GM19467 (cell line): Measurements from ENCODE around the gene IL1RN.

Source experiments
- ATAC-seq: cut with Tn5 transposase; IDR thresholded peaks from one replicate; pipeline ENCODE4 v1.9.1; 2021; ENCODE audit warnings: mild to moderate bottlenecking, moderate library complexity; ENCODE audit not compliant: unreplicated experiment

Gene IL1RN

DNA sequence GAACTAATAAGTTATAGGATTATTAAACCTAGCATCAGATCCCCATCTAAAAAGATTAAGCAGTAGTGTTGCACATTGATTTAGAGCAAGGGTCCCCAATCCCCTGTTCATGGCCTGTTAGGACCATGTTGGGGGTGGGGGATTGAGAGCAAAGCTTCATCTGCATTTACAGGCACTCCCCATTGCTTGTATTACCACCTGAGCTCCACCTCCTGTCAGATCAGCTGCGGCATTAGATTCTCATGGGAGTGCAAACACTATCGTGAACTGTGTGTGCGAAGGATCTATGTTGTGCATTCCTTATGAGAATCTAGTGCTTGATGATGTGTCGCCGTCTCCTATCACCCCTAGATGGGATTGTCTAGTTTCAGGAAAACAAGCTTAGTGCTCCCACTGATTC, 27.9 kb downstream of the IL1RN start:
- no peak for ATAC-seq

DNA sequence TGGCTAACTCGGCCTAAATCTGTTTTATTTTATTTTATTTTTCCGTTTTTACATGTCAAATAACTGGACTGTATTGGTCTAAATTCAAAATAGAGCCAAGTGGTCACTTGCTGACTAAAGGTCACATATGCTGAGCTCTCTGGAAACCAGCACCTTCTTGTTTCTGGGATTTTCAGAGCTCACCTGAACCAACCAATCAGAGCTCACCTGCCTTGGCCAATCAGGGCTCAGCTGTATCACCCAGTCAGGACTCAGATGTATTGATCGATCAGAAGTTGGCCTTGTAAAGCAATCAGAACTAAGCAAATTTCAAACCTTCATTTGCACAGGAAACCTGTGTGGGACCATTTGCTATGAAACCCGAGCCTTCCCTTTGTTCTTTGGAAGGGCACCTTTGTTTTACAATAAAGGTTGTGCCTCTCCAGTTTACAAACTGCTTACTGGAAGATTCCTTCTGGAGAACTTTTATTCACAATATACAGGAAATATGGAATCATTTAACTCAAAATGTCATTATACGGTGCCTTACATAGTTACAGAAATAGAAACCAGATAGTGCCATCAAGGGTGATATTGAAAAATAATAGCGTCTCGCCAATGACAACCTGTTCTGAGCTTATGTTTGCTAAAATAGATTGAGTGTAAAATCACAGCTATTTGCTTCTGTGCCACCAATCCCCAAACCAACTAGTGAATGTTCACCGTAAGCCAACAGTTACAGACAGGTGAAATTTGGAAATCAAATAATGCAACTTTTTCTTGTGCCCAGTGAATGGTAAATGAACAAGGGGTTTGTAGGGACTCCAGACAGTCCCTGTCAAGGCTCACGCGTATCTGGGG, 29.1 kb downstream of the IL1RN start:
- no peak for ATAC-seq

DNA sequence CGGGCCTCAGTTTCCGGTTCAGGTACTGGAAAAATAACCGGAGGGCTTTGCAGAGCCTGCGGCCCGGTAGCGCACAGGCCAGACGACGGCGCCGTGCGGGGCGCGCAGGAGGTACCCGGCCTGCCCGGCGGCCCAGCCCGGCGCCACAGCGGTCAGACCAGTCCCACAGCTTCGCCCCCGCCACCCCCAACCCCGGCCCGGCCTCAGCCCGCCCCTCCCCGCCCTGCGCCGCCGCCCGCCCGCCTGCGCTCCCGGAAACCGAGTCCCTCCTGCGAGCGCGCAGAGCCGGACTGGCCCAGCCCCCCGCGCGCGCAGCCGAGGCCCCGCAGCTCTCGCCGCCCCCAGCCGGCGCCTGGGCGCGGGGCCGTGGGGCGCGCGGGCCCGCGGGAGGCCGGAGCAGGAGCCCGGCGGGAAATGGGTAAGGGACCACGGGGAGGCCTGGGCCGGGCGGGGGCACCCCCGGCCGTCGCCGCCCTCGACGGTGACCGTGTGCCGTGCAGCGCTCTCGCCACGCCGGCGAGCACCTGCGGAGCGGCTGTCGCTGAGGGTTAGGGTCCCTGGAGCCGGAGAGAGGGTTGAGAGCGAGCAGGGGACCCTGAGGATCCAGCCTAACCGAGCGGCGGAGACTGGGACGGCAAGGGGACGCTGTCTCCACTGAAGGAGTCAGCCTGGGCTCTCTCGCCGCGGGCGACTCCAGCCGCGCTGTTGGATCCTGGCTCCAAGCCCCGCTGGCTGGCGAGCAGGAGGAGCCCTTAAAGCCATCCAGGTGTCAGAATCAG, 29.9 kb downstream of the IL1RN start:
- no peak for ATAC-seq

DNA sequence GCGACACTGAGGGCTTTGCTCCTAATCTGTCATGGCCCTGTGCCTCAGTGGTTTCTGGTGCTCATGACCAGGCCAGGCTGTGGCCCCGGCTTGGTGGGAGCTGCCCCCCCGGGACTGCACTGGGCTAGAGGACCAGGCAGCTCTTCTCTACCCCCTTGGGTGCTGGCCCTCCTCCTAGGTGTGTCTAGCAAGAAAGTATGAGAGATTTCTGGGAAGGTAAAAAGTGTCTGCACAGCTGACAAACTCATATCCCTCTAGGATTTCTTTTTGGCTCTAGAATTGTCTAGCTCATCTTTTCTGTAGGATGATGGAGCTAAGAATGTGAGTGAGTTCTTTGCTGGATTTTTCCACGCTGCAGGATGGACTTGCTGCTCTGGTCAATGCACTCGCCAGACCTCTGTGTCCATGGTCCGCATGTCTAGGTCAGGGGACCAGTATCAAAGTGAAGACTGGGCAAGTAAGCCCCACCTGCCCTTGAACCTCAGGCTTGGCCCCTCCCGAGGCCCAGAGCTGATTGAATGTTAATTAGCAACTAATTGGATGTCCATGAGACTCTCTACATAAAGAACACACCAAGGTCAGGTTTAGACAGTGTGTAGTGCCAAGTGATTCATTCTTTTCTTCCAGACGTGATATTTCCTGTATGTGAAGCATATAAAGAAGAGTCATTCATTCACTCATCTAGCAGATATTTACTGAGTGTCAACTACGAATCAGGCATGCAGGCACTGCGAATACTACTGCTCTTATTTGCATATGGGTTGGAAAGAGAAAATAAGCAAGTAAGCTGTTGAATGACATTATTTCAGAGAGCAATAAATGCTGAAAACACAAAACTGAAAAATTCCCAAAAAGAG, 30.7 kb downstream of the IL1RN start:
- no peak for ATAC-seq

DNA sequence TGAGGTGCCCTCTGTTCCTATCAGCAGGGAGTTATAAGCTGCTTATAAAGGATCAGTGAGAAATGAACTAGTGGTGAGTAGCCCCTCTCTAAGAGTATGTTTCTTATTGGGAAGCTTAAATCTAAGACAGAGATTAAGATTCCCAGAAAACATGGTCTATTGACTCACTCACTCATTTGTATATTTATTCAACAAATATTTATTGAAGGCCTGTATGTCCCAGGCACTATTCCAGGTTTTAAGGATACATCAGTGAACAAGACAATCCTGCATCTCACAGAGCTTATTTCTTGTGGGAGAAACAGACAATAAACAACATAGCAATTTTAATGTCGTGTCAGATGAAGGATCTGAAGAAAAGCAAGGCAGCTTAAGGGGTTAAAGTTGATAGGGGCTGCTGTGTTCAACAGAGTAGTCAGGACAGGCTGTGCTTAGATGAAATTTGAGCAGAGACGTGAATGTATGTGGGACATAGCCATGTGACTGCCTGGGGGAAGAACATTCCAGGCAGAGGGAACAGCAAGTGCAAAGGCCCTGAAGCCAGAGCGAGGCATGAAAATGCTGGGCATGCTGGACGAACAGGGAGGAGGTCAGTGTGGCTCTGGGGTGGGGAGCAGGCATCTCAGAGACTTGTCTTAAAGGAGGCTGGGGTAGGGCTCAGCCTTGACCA, 31.6 kb downstream of the IL1RN start:
- ATAC-seq: no peak

DNA sequence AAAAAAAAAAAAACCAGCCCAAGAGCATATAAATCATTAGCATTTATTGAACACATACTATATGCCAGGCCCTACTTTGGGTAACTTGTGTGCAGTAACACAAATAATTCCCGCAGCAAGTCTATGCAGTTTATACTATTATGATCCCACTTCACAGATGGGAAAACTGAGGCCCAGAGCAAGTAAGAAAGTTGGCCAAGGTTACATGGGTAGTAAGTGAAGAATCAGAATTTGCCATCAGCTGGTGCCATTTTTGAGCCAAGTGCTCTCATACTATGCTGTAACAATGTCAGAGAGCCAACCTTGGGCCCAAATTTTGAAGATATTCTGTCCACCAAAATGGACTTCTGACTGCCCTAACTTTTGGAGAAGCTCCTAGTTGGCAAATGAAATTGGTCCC, 32.9 kb downstream of the IL1RN start:
- ATAC-seq: no peak

DNA sequence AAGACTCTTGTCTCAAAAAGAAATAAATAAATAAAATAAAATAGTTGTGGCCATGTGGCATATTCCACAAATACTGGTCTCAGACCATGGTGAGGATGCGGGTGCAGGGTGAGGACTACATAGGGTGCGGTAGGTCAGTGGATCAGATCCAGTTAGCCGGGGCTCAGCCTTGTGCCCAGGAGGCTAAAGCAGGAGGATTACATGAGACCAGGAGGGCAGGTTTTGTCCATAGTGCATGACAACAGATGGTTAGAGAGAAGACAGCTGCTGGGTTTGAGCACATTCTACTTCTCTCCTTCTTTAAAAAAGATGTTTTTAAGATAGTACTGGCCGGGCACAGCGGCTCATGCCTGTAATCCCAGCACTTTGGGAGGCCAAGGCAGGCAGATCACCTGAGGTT, 33.6 kb downstream of the IL1RN start:
- no peak for ATAC-seq

DNA sequence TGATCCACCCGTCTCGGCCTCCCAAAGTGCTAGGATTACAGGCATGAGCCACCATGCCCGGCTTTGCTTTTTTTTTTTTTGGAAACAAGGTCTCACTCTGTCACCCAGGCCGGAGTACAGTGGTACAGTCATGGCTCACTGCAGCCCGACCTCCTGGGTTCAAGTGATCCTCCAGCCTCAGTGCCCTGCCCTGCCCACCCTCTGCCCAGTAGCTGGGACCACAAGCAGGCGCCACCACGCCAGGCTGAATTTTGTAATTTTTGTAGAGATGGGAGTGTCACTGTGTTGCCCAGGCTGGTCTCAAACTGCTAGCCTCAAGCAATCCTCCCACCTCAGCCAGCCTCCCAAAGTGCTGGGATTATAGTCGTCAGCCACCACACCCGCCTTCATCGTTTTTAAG, 34.8 kb downstream of the IL1RN start:
- no peak for ATAC-seq

DNA sequence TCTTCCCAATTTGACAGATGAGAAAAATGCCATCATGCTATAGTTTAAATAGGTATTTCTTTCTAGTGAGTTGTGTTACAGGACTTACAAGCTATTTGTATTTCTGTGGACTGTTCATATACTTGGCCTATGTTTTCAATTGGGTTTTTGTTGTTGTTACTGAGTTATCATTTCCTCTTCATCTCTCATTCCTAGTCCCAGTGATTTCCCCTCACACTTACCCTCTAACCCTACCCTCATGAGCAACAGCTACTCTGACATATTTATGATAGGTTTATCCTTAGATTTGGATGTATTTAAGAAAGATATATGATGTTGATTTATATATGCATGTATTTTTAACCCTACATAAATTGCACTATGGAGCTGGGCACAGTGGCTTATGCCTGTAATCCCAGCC, 35.5 kb downstream of the IL1RN start:
- ATAC-seq: no peak

DNA sequence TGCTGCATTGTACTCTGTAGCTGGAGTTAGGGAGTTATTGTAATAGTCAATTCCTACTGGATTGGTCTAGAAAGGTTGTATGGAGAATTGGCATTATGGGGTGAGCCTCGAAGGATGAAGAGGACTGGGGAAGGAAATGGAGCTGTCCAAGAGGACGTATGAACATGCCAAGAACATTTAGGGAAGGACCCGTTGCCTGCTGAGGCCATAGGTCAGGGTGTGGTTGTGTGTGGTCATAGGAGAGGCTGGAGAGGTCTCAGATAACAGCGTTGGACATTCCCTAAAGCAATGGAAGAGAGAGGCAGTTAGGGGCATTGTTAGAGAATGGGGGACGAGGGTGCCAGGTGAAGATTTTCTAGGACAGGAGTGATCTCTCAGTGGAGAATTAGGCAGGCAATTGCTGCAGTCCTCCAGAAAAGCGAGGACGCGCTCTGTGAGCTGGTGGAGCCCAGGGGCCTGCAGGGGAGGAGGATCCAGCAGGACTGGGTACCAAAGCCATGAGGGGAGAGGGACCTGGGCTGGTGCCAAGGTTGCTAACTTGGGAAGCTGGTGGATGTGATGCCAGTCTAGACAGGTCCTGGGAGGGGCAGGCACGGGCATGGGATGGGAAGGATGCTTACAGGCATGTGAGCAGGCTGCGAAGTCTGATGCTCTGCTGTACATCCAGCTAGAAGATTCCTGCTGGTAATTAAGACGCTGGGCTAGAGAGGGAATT, 37.0 kb downstream of the IL1RN start:
- ATAC-seq: no peak

DNA sequence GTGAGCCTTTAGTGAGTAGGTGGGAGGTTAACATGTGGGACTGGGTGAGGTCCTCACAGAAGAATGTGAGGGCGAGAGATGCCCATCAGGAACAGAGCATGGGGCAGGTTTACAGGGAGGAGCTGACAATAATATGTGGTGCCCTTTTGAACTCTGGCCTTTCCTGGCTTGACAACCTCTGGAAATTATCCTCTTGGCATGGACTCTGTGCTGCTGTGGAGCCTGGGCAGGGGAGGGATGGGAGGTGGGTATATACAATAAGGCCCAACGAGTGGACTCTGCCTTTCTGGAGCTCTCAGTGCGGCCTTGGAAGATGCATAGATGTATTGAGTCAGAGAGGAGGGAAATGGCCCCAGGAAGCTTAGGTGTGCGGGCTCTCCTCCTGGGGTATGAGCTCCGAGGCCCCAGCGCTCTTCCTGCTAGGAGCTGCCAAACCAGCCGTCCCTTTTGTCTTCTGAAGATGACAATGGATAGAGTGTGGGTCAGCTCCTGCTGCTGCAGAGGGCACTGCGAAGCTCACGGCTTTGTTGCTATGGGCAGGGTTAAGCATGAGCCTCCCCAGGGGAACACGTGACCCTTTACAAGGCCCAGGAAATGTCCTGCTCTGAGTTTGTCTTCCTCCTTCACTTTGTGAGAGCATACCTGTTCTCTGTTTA, 37.7 kb downstream of the IL1RN start:
- ATAC-seq: no peak

DNA sequence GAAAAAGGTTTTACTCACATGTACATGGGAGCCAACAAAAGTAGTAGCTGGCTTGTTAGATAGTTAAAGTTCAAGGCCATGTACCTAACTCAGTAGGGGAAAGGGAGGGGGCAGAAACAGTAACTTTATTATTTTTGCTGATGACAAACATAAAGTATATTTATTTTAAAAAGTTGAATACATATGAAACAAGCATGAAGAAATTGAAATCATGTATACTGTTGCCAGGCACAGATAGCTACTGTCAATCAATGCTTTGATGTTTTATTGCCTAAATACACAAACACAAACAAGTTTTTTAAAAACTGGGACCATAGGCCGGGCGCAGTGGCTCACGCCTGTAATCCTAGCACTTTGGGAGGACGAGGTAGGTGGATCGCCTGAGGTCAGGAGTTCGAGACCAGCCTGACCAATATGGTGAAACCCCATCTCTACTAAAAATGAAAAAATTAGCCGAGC, 38.8 kb downstream of the IL1RN start:
- no peak for ATAC-seq

DNA sequence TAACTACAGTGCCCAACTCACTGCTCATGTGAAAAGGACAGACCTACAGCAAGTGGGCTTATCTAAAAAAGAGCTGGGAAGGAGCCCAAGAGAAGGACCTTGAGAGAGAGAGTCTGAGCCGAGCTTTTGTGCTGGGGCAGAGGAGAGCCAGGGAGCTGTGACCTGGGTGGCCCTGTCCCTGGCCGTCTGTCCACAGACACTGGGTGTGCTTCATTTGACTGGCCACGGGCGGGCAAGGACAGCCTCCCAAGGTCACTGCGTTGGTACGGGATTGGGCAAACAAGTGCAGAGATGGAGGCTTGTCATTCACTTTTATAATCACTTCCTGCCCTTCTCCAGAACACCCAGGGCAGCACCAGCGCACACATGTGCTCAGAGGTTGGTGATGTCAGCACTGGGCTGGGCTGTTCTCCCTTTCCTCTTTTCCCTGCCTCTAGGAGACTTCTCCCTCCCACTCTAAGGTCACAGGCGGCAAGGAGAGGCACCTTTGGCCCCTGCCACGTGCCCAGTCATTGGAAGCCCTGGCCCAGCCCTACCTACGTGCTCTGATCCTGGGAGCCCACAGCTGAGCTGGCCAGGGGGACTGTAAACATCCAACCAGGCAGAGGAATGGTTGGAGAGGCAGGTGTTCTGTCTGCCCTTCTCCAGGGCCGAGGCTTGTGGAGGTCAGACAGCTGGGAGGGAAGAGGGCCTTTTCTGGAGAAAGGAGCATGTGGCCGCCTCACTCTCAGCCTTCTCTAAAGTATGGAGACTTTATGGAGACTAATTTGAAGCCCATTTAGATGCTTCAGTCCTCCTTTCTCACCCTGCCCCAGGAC, 39.9 kb downstream of the IL1RN start:
- ATAC-seq: no peak

DNA sequence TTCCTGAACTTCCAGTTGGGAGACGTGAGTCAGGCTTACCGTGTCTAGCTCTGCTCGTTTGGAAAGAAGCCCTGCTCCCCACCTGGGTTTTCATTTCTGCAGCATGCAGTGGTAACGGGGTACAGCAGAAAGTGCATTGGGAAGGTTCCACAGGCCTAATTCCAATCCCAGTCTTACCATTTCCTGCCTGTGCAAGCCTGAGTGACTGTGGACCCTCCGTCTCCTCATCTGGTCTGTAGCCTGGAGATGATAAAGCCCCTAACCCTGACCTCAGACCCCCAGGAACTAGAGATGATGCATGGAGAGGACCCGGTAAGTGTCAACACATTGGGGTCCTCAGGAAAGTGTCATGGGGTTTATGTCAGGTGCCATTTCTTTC, 40.6 kb downstream of the IL1RN start:
- ATAC-seq: no peak

DNA sequence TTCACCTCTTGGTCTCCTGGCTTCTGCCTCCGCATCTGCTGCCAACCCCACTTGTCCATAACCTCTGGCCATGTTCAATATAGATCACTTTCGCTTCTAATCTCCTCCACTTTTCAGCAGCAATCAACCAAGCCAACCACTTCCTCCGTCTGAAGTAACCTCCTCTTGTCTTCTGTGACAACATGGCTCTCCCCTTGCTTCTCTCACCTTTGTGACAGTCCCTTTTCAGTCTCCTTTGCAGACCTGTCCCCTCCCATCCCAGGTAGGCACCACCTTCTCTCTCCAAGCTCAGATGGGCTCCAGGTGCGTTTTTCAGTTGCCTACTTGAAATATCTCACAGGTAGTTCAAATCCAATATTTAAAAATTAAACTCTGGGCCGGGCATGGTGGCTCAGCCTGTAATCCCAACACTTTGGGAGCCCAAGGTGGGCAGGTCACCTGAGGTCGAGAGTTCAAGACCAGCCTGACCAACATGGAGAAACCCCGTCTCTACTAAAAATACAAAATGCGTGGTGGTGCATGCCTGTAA, 41.7 kb downstream of the IL1RN start:
- ATAC-seq: no peak

DNA sequence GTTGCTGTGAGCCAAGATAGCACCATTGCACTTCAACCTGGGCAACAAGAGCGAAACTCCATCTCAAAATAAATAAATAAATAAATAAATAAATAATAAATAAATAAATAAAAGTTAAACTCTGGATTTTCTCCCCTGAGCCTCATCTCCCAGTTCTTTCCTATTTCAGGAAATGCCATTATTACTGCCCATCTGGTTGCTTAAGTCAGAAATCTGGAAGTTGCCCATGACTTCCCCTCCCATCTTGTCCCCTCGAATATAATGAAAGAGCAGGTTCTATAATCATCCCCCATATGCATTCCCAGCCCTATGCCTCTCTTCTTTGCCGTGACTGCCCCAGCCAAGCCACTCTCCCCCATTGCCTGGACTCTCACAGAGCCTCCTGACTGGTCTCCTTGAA, 42.2 kb downstream of the IL1RN start:
- no peak for ATAC-seq

DNA sequence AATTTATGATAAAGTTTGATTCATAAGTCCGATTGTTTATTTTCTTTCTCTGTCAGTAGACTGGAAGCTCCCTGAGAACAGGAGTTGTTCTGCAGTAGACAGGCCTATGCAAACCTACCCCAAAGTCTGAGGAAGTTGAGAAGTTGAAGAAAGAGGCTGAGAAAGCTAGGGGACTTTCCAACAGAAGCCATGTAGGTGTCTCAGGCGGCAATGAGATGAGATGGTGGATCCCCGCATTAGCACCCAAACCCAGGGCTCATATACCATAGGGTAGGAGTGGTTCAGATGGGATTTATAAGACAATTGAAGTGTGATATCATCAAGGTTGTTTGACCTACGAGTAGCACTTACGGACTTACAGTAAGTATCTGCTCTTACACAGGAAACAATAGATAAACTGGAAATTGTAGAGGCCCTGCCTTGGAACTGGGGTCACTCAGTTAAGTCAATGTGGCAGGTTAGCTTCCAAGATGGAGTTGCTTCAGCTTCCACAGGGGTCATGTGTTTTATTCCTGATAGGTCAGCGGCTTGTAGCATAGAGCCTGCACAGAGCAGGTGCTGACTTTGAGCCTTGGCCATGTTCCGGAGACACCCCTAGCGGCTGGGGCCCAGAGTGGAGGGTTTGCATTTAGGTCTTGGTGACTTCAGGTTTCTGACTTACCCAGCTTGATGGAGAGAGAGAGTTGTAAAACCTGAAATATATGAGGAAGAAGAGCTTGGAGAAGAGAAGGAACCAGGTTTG, 44.1 kb downstream of the IL1RN start:
- no peak for ATAC-seq
